Heart left ventricle (tissue), 16 donors: ENCODE measurements around the gene RNASEH2B. TPM values are rescaled to one million over a fixed set of nuclear protein-coding genes. Genes with fewer than 3 reads are reported as not detected.

ENCODE experiments used
- ATAC-seq, 4 donors: fragments of 200-7000 bp; cut with Tn5 transposase; one replicate each; pipeline ENCODE4 v1.9.1; 2020 to 2022; ENCODE audit warnings: moderate library complexity in 4 of 4, mild to moderate bottlenecking in 3 of 4, moderate number of reproducible peaks in 1 of 4
- DNase-seq, 5 donors: peaks; one replicate each; pipeline ENCODE4 v3.0.0-alpha.2; 2020
- H3K27ac ChIP-seq, 12 donors: fragments of 200-600 bp; sonication (generic) in 4 of 12; one replicate each; pipeline versions ENCODE4 v1.5.0 to v1.8.0; 2016 to 2022; ENCODE audit warnings: mild to moderate bottlenecking in 2 of 12
- H3K27me3 ChIP-seq, 9 donors: fragments of 200-600 bp; sonication (generic) in 2 of 9; one replicate each; pipeline versions ENCODE4 v1.5.1 to v1.8.0; 2016 to 2022; ENCODE audit warnings: mild to moderate bottlenecking in 3 of 9
- H3K36me3 ChIP-seq, 9 donors: fragments of 200-600 bp; sonication (generic) in 2 of 9; one replicate each; pipeline versions ENCODE4 v1.5.0 to v1.8.0; 2018 to 2022; ENCODE audit warnings: mild to moderate bottlenecking in 2 of 9
- H3K4me1 ChIP-seq, 12 donors: fragments of 200-600 bp; sonication (generic) in 4 of 12; one replicate each; pipeline versions ENCODE4 v1.5.0 to v1.8.0; 2016 to 2022; ENCODE audit warnings: mild to moderate bottlenecking in 3 of 12
- H3K4me3 ChIP-seq, 12 donors: fragments of 200-600 bp; sonication (generic) in 4 of 12; one replicate each; pipeline versions ENCODE4 v1.5.0 to v1.8.0; 2017 to 2022; ENCODE audit warnings: mild to moderate bottlenecking in 9 of 12, moderate library complexity in 4 of 12
- H3K9me3 ChIP-seq, 12 donors: fragments of 200-600 bp; sonication (generic) in 4 of 12; one replicate each; pipeline versions ENCODE4 v1.5.0 to v1.8.0; 2016 to 2022; ENCODE audit warnings: mild to moderate bottlenecking in 1 of 12
- CTCF ChIP-seq, 12 donors: fragments of 200-600 bp; sonication (generic) in 4 of 12; IDR thresholded peaks; one replicate each; pipeline versions ENCODE4 v1.5.0 to v1.8.0; 2018 to 2022; ENCODE audit warnings: antibody characterized with exemption in 12 of 12, mild to moderate bottlenecking in 5 of 12
- POLR2A ChIP-seq, 2 donors: fragments of 450-650 bp; IDR thresholded peaks; one replicate each; pipeline ENCODE4 v1.6.1; 2017; ENCODE audit warnings: antibody characterized with exemption in 2 of 2, mild to moderate bottlenecking in 2 of 2, moderate library complexity in 2 of 2
- WGBS, 4 donors: extraction: QIAGEN DNeasy Blood & Tissue Kit in 2 of 4; methylation state at CpG; one replicate each; pipeline versions ENCODE4 v1.1.5 to v1.1.7; 2013 to 2018; 5-methylcytosine and 5-hydroxymethylcytosine counted together
- intact Hi-C, 10 donors: fragments of 100-400 bp; cut with DNase I; formaldehyde crosslinking; loops; one replicate each; pipeline versions ENCODE4 v1.11.1 to v1.14.2; 2022
- polyA plus RNA-seq, 2 donors: library from polyadenylated mRNA; stranded (reverse); fragments of 200-250 nt; gene quantifications; one replicate each; pipeline ENCODE4 v1.2.3, GENCODE V29; 2013
- total RNA-seq, 9 donors: library from RNA; depleted of rRNA in 2 of 9; stranded (reverse); fragments of >200 nt in 2 of 9; fragmentation: NEBNext Ultra II Directional in 3 of 9; extraction: Animal tissue kit (Norgen Biotek cat#: 25700) in 3 of 9; gene quantifications; one replicate each; pipeline versions ENCODE4 v1.1.0 to v1.2.4, GENCODE V29; 2016 to 2023
- donor health status: ischemic (EF 13 %, LVEDD 7.1; RV severe dilation, severe dysfunction).
- donor health status: healthy with polysubstance abuse.
- donor health status: DM: no; HTN: yes; CAD: no.
- donor health status: DM: no; HTN: no; CAD: no.
- donor health status: ischemic (EF 25% LVEDD 6.9; RV normal size, moderate dysfunction).
- donor health status: ischemic (EF 25% LVEDD 5.7; RV mildly dilated, moderate dysfunction).
- donor health status: healthy.
- donor health status: DM: yes; HTN: yes; CAD: no.
- donor health status: ischemic (EF 35%, LVEDD 5.7; RV mildly dilated, moderate dysfunction).
- donor health status: nonischemic (EF 11% LVEDD 7.7; RV severe dilation, severe dysfunction).
- donor health status: DM: yes; HTN: yes; CAD: no.
- donor health status: PGD.
- donor health status: ischemic (EF 29% LVEDD 5.4; RV normal size, mild dysfunction).
- donor health status: nonischemic (EF 23%, LVEDD 6.1; RV moderate dilation, normal function).

Gene RNASEH2B
- total and polyA plus RNA-seq, 11 donors = 22.7 to 61.9 (median 43.4) TPM

- Histone ChIP-seq H3K4me3 (no peak overlapping the region), H3K4me1 (peaks cover 0 to 23% (median 0%) of the 10 kb centered on the region in 12 donors), H3K36me3 (no peaks in the 10 kb centered on the region), H3K27me3 (no peaks in the 10 kb centered on the region), H3K9me3 (peaks cover 0 to 5% (median 0%) of the 10 kb centered on the region in 12 donors), H3K27ac (peak overlapping the region in 1 of 12 donors; percentile 83)
- no peak for ATAC-seq
- WGBS, 4 donors = 50 to 72% (median 61%) methylated on average over 2 of the region's 2 CpGs
- TF ChIP-seq POLR2A (IDR thresholded peaks at IDR 0.05) = no peak
- TF ChIP-seq CTCF (IDR thresholded peaks at IDR 0.05) = no peak
- no peak for DNase-seq
- intact Hi-C loops = no loop called here
These were observed 15.6 kb upstream of the RNASEH2B start for GRCh38 chr13:50894012-50894411.

GRCh38 chr13:50894504-50894903, 15.1 kb upstream of the RNASEH2B start:
- WGBS, 4 donors = 72 to 80% (median 75%) methylated on average over 2 of the region's 2 CpGs
- intact Hi-C loops = no loop called here

GRCh38 chr13:50898338-50898737, 11.3 kb upstream of the RNASEH2B start:
- 19 to 38% (median 30%) methylated on average over 1 of the region's 1 CpG for WGBS, 4 donors
- Histone ChIP-seq H3K9me3 (no peaks in the 10 kb centered on the region), H3K4me3 (no peak overlapping the region), H3K36me3 (no peaks in the 10 kb centered on the region), H3K4me1 (peaks cover 0 to 11% (median 0%) of the 10 kb centered on the region in 12 donors), H3K27me3 (no peaks in the 10 kb centered on the region), H3K27ac (no peak overlapping the region)
- DNase-seq (no peak), ATAC-seq (no peak)
- intact Hi-C loops = no loop called here
- TF ChIP-seq POLR2A (IDR thresholded peaks at IDR 0.05) (no peak), CTCF (IDR thresholded peaks at IDR 0.05) (no peak)

More at GRCh38 chr13:50894504-50894903, 15.1 kb upstream of the RNASEH2B start:
- Histone ChIP-seq H3K36me3 (no peaks in the 10 kb centered on the region), H3K4me3 (no peak overlapping the region), H3K4me1 (peaks cover 0 to 23% (median 0%) of the 10 kb centered on the region in 12 donors), H3K9me3 (peaks cover 0 to 5% (median 0%) of the 10 kb centered on the region in 12 donors), H3K27ac (peak overlapping the region in 1 of 12 donors; percentile 83), H3K27me3 (no peaks in the 10 kb centered on the region)
- ATAC-seq (no peak), DNase-seq (no peak)
- TF ChIP-seq CTCF (IDR thresholded peaks at IDR 0.05) (no peak), POLR2A (IDR thresholded peaks at IDR 0.05) (no peak)

GRCh38 chr13:50901701-50902100, 7.9 kb upstream of the RNASEH2B start:
- DNase-seq (no peak), ATAC-seq (no peak)
- intact Hi-C loops = no loop called here

More at GRCh38 chr13:50901701-50902100, 7.9 kb upstream of the RNASEH2B start:
- no peak for TF ChIP-seq POLR2A (IDR thresholded peaks at IDR 0.05)
- TF ChIP-seq CTCF (IDR thresholded peaks at IDR 0.05) = no peak
- Histone ChIP-seq H3K4me3 (no peak overlapping the region), H3K27ac (no peak overlapping the region), H3K36me3 (no peaks in the 10 kb centered on the region), H3K27me3 (no peaks in the 10 kb centered on the region), H3K9me3 (no peaks in the 10 kb centered on the region), H3K4me1 (no peaks in the 10 kb centered on the region)
- 92 to 98% (median 96%) methylated on average over 2 of the region's 2 CpGs for WGBS, 4 donors
